Right lobe of liver (tissue), 4 donors: Measurements from ENCODE around the gene ZNF782.

Experiments used
- CTCF ChIP-seq, 4 donors: fragments of 200-600 bp in 3 of 4; fragments of 450-650 bp in 1 of 4; IDR thresholded peaks; one replicate each; pipeline versions ENCODE4 v1.5.1 to v1.8.0; 2016 to 2022; ENCODE audit warnings: antibody characterized with exemption in 4 of 4, mild to moderate bottlenecking in 2 of 4
- POLR2A ChIP-seq: fragments of 450-650 bp; IDR thresholded peaks from one replicate; pipeline ENCODE4 v1.6.1; 2017; ENCODE audit warnings: antibody characterized with exemption, mild to moderate bottlenecking
- donor health status: DM: no; HTN: no; CAD: no.
- donor health status: DM: no; HTN: no; CAD: no.
- donor health status: DM: no; HTN: yes; CAD: no.

- TF ChIP-seq CTCF (IDR thresholded peaks at IDR 0.05) (no peak), POLR2A (no peak)
These were observed 30.1 kb upstream of the ZNF782 start for GRCh38 chr9:96884443-96884842.
